H1 (cell line): ENCODE data around the gene KDM1A. TPM values are rescaled to one million over a fixed set of nuclear protein-coding genes. Genes with fewer than 3 reads are reported as not detected.

Experiments used
- CTCF ChIA-PET: fragments of 300-600 bp; sonication (Branson Sonifier 250); formaldehyde crosslinking; loops from one replicate; lab custom pipeline; 2021; ENCODE audit not compliant: partially characterized antibody; lab: Charles Lee
- POLR2A ChIA-PET: fragments of 300-600 bp; sonication (Branson Sonifier 250); formaldehyde crosslinking; loops from one replicate; lab custom pipeline; 2021; ENCODE audit warnings: inconsistent platforms; ENCODE audit not compliant: partially characterized antibody; lab: Charles Lee
- DNase-seq, 2 experiments: peaks; one replicate each; pipeline versions ENCODE4 v3.0.0 to v3.0.0-alpha.2; 2010 to 2022; ENCODE audit warnings: low spot score in 2 of 2, low read depth in 1 of 2, mixed read lengths in 1 of 2
- FAIRE-seq: peaks from 2 replicates; lab custom pipeline; 2011; peaks lifted over from hg19 to GRCh38; lab: Jason Lieb, UNC
- H2AFZ ChIP-seq: 2 replicates; pipeline ENCODE4 v1.8.1; 2012; ENCODE audit warnings: low read length, inconsistent platforms
- H2AK5ac ChIP-seq: 2 replicates; pipeline ENCODE4 v1.6.1; 2013; ENCODE audit warnings: low read depth, low read length
- H2BK120ac ChIP-seq: replicated peaks from 2 replicates; pipeline ENCODE3; 2013; ENCODE audit warnings: low read depth, low read length, inconsistent platforms
- H2BK12ac ChIP-seq: 2 replicates; pipeline ENCODE4 v1.6.1; 2013; ENCODE audit warnings: low read depth, low read length
- H2BK15ac ChIP-seq: 2 replicates; pipeline ENCODE4 v1.6.1; 2013; ENCODE audit warnings: low read length
- H2BK20ac ChIP-seq: 2 replicates; pipeline ENCODE4 v1.6.1; 2013; ENCODE audit warnings: low read length
- H2BK5ac ChIP-seq: 2 replicates; pipeline ENCODE4 v1.6.1; 2013; ENCODE audit warnings: low read depth, low read length
- H3K14ac ChIP-seq: 2 replicates; pipeline ENCODE4 v1.6.1; 2013; ENCODE audit warnings: inconsistent platforms; ENCODE audit not compliant: insufficient read length
- H3K18ac ChIP-seq: 2 replicates; pipeline ENCODE4 v1.6.1; 2013; ENCODE audit warnings: low read length; ENCODE audit errors: extremely low read depth
- H3K23ac ChIP-seq: 2 replicates; pipeline ENCODE4 v1.6.1; 2013; ENCODE audit warnings: inconsistent platforms; ENCODE audit not compliant: insufficient read length
- H3K23me2 ChIP-seq: 2 replicates; pipeline ENCODE4 v1.6.1; 2013; ENCODE audit warnings: low read depth, low read length
- H3K27ac ChIP-seq: 2 replicates; pipeline ENCODE4 v1.6.1; 2011; ENCODE audit warnings: low read depth, low read length, inconsistent platforms
- H3K27me3 ChIP-seq, 4 experiments: replicated peaks in 1 of 4; 1 replicate in 1 of 4; 2 replicates in 3 of 4; pipeline versions ENCODE4 v1.6.1 to v1.8.1; 2011 to 2013; ENCODE audit warnings: low read length in 3 of 4, mild to moderate bottlenecking in 3 of 4, inconsistent platforms in 2 of 4, mixed read lengths in 2 of 4, moderate library complexity in 1 of 4; ENCODE audit not compliant: control insufficient read depth in 3 of 4, insufficient read depth in 3 of 4; ENCODE audit errors: extremely low read depth in 1 of 4
- H3K36me3 ChIP-seq, 4 experiments: 2 replicates each; pipeline versions ENCODE4 v1.6.1 to v1.8.1; 2011 to 2013; ENCODE audit warnings: mild to moderate bottlenecking in 4 of 4, low read length in 3 of 4, moderate library complexity in 2 of 4, control low read depth in 1 of 4, inconsistent platforms in 1 of 4; ENCODE audit not compliant: insufficient read depth in 4 of 4, control insufficient read depth in 2 of 4
- H3K4ac ChIP-seq: replicated peaks from 2 replicates; pipeline ENCODE3; 2013; ENCODE audit warnings: low read length, low read depth, mixed read lengths, inconsistent platforms; ENCODE audit not compliant: insufficient read length
- H3K4me1 ChIP-seq, 4 experiments: replicated peaks in 1 of 4; 1 replicate in 1 of 4; 2 replicates in 3 of 4; pipeline versions ENCODE4 v1.6.1 to v1.8.1; 2011 to 2013; ENCODE audit warnings: low read length in 3 of 4, inconsistent platforms in 2 of 4, mixed read lengths in 1 of 4; ENCODE audit not compliant: insufficient read depth in 4 of 4, control insufficient read depth in 3 of 4
- H3K4me2 ChIP-seq, 2 experiments: 2 replicates each; pipeline versions ENCODE4 v1.6.1 to v1.8.1; 2011 to 2013; ENCODE audit warnings: low read depth in 2 of 2, low read length in 2 of 2, control low read depth in 1 of 2, inconsistent platforms in 1 of 2, mild to moderate bottlenecking in 1 of 2; ENCODE audit not compliant: insufficient read depth in 1 of 2
- H3K4me3 ChIP-seq, 4 experiments: fragments of 200-600, 300-600 bp in 1 of 4; sonication (generic), shearing (Covaris generic), sonication (Bioruptor Twin) in 1 of 4; 2 replicates each; pipeline versions ENCODE4 v1.5.1 to v1.8.1; 2011 to 2016; ENCODE audit warnings: low read length in 4 of 4, low read depth in 3 of 4, control low read depth in 2 of 4, inconsistent platforms in 2 of 4, mild to moderate bottlenecking in 2 of 4, mixed read lengths in 1 of 4, moderate library complexity in 1 of 4; ENCODE audit not compliant: insufficient read depth in 2 of 4; ENCODE audit errors: extremely low read depth in 1 of 4
- H3K56ac ChIP-seq: replicated peaks from 2 replicates; pipeline ENCODE3; 2013; ENCODE audit warnings: low read depth, mild to moderate bottlenecking, mixed read lengths, low read length, inconsistent platforms; ENCODE audit not compliant: insufficient read length
- H3K79me1 ChIP-seq: 2 replicates; pipeline ENCODE4 v1.6.1; 2013; ENCODE audit warnings: low read depth, low read length, control low read depth
- H3K79me2 ChIP-seq, 2 experiments: 2 replicates each; pipeline versions ENCODE4 v1.6.1 to v1.8.1; 2012 to 2013; ENCODE audit warnings: low read length in 2 of 2, mild to moderate bottlenecking in 2 of 2, inconsistent platforms in 1 of 2; ENCODE audit not compliant: insufficient read depth in 2 of 2, control insufficient read depth in 1 of 2
- H3K9ac ChIP-seq, 4 experiments: replicated peaks in 1 of 4; 1 replicate in 1 of 4; 2 replicates in 3 of 4; pipeline versions ENCODE4 v1.6.1 to v1.8.1; 2011 to 2013; ENCODE audit warnings: low read depth in 3 of 4, low read length in 3 of 4, control low read depth in 2 of 4, mild to moderate bottlenecking in 2 of 4, moderate library complexity in 2 of 4, inconsistent platforms in 1 of 4; ENCODE audit errors: extremely low read depth in 1 of 4
- H3K9me3 ChIP-seq, 2 experiments: 2 replicates each; pipeline versions ENCODE4 v1.6.1 to v1.8.1; 2012 to 2013; ENCODE audit warnings: mild to moderate bottlenecking in 2 of 2, moderate library complexity in 2 of 2, control low read depth in 1 of 2, inconsistent platforms in 1 of 2, low read depth in 1 of 2, low read length in 1 of 2, mixed read lengths in 1 of 2; ENCODE audit not compliant: insufficient read depth in 2 of 2
- H4K20me1 ChIP-seq, 2 experiments: replicated peaks in 1 of 2; 2 replicates each; pipeline versions ENCODE3 to v1.8.1; 2011 to 2013; ENCODE audit warnings: inconsistent platforms in 2 of 2, low read length in 2 of 2, mild to moderate bottlenecking in 1 of 2; ENCODE audit not compliant: insufficient read depth in 2 of 2, control insufficient read depth in 1 of 2
- H4K5ac ChIP-seq: 2 replicates; pipeline ENCODE4 v1.6.1; 2013; ENCODE audit warnings: low read length, low read depth, mixed read lengths, inconsistent platforms; ENCODE audit not compliant: insufficient read length
- H4K8ac ChIP-seq: 2 replicates; pipeline ENCODE4 v1.8.0; 2013; ENCODE audit warnings: mild to moderate bottlenecking, moderate library complexity, low read length, inconsistent platforms; ENCODE audit not compliant: insufficient read depth; ENCODE audit errors: extremely low read depth
- H4K91ac ChIP-seq: replicated peaks from 2 replicates; pipeline ENCODE3; 2013; ENCODE audit warnings: low read length, mixed read lengths, inconsistent platforms; ENCODE audit not compliant: insufficient read length
- ASH2L ChIP-seq: fragments of 200-600, 300-600 bp; sonication (generic); IDR thresholded peaks from one replicate; pipeline ENCODE4 v1.7.1; 2017; ENCODE audit warnings: low read length
- BCL11A ChIP-seq, 2 experiments: IDR thresholded peaks; one replicate each; pipeline ENCODE4 v1.6.1; 2011; ENCODE audit warnings: low read depth in 2 of 2, low read length in 2 of 2, mild to moderate bottlenecking in 2 of 2
- CEBPB ChIP-seq: IDR thresholded peaks from 2 replicates; pipeline ENCODE4 v1.6.1; 2012; ENCODE audit warnings: low read depth, low read length
- FOSL1 ChIP-seq: IDR thresholded peaks from 2 replicates; pipeline ENCODE4 v1.6.1; 2011; ENCODE audit warnings: mild to moderate bottlenecking, low read depth, low read length, moderate library complexity; ENCODE audit not compliant: insufficient read depth
- SIRT6 ChIP-seq: IDR thresholded peaks from one replicate; pipeline ENCODE4 v1.7.1; 2012; ENCODE audit warnings: low read length, inconsistent platforms
- SP2 ChIP-seq: IDR thresholded peaks from 2 replicates; pipeline ENCODE4 v1.6.1; 2012; ENCODE audit warnings: mild to moderate bottlenecking, low read length, inconsistent platforms
- SUZ12 ChIP-seq: fragments of 200-600 bp; sonication (generic); IDR thresholded peaks from 2 replicates; pipeline ENCODE4 v1.6.1; 2012; ENCODE audit warnings: mild to moderate bottlenecking, inconsistent platforms, low read length, moderate library complexity, mixed read lengths
- WGBS, 2 experiments: shearing (Covaris generic) in 1 of 2; methylation state at CpG; one replicate each; pipeline versions ENCODE4 v1.1.6 to v1.1.7; 2013 to 2015; ENCODE audit warnings: low lambda C conversion rate in 2 of 2, mixed read lengths in 2 of 2, inconsistent platforms in 1 of 2, low coverage in 1 of 2, missing lambda C conversion rate in 1 of 2; ENCODE audit not compliant: insufficient replicate concordance in 2 of 2, insufficient coverage in 1 of 2, insufficient read length in 1 of 2; ENCODE audit errors: extremely low coverage in 1 of 2, missing lambda C conversion rate in 1 of 2; 5-methylcytosine and 5-hydroxymethylcytosine counted together
- polyA plus RNA-seq, 7 experiments: library from polyadenylated mRNA; depleted of rRNA in 3 of 7; stranded (reverse) in 5 of 7; unstranded in 2 of 7; fragments of >200 nt in 5 of 7; fragments of 200-250 nt in 2 of 7; gene quantifications; 1 replicate in 5 of 7; 2 replicates in 1 of 7; 4 replicates in 1 of 7; pipeline versions ENCODE4 v1.2.1 to v1.2.3, GENCODE V29; 2011 to 2013; ENCODE audit warnings: missing spikeins in 2 of 7, mixed read lengths in 2 of 7
- total RNA-seq: library from RNA; stranded (reverse); fragmentation: NEBNext Ultra II Directional; extraction: Animal tissue kit (Norgen Biotek cat#: 25700); gene quantifications from 2 replicates; pipeline ENCODE4 v1.2.1, GENCODE V29; 2021

The KDM1A gene
- total and polyA plus RNA-seq, 2 of the 8 experiments (the other 6 are each of a cell fraction or from before 2014, with no cell fraction given), result 216 to 275 TPM

GRCh38 chr1:23050201-23050600, 30.9 kb downstream of the KDM1A start:
- FAIRE-seq (no peak), DNase-seq (no peak)
- Histone ChIP-seq H2BK120ac (no peak overlapping the region), H4K20me1 (peaks cover 6 to 10% of the 10 kb centered on the region in 2 experiments), H3K79me2 (peaks cover 0 to 78% of the 10 kb centered on the region in 2 experiments; a peak in 3 of 4 replicates), H3K23me2 (no peaks in the 10 kb centered on the region), H4K8ac (no peak overlapping the region), H3K27me3 (no peaks in the 10 kb centered on the region), H3K23ac (no peak overlapping the region), H4K91ac (no peak overlapping the region), H3K27ac (no peak overlapping the region), H3K4ac (no peak overlapping the region), H3K18ac (no peak overlapping the region), H2BK20ac (no peak overlapping the region), H2BK12ac (no peak overlapping the region), H3K14ac (no peak overlapping the region), H2AK5ac (no peak overlapping the region), H2BK5ac (no peak overlapping the region), H3K4me1 (no peaks in the 10 kb centered on the region; a peak in 2 of 7 replicates), H3K79me1 (peaks cover 3% of the 10 kb centered on the region; the same call in 1 of the 2 replicates), H3K4me3 (no peak overlapping the region), H3K9me3 (no peaks in the 10 kb centered on the region), H3K36me3 (peaks cover 10 to 47% (median 23%) of the 10 kb centered on the region in 4 experiments), H2AFZ (no peak overlapping the region), H4K5ac (no peak overlapping the region), H2BK15ac (no peak overlapping the region), H3K56ac (no peak overlapping the region), H3K9ac (no peak overlapping the region), H3K4me2 (no peak overlapping the region)
- TF ChIP-seq FOSL1 (no peak), CEBPB (no peak), SP2 (no peak), ASH2L (no peak), SIRT6 (no peak), BCL11A (IDR thresholded peaks at IDR 0.05; ENCODE audit: low read depth in 2 of 2, low read length in 2 of 2) (no peak), SUZ12 (no peak)
- CTCF ChIA-PET, result interaction anchor here (1.5 to 2.9 kb wide), 2 partner anchors 8 to 31 kb away, joined by 3 to 21 read pairs; no protein-coding TSS in a partner anchor
- POLR2A ChIA-PET, result no interaction called here
- WGBS, 2 experiments, result 91% methylated on average over 7 of the region's 7 CpGs; no CpG with 5 or more reads in 1 of the 2 experiments
